ENCODE data around the gene STIMATE. TPM values are rescaled to one million over a fixed set of nuclear protein-coding genes. Genes with fewer than 3 reads are reported as not detected.
A peak's percentile ranks its signal among the peaks of the same experiment; 100 is the strongest.

Gene STIMATE
- total RNA-seq, 1 donor from 2014 or later = 28.4 TPM

DNA sequence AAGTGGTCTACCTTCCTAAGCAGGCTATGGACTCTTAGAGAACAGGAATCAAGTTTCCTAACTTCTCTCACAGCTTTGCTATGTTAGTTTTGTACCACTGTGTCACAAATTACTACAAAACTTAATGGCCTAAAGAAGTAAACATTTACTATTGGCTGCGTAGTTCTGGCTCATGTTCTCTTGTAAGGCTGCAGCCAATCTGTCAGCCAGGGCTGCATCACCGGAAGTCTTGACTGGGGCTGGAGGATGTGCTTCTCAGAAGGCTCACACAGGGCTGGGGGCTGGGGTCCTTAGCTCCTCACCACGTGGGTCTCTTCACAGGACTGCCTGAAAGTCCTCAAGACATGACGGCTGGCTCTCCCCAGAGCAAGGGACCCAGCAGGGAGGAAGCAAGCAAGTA is 15.5 kb downstream of the STIMATE start:
- H3K27ac Mint-ChIP-seq = no peak overlapping the region
- peaks cover 9% of the 10 kb centered on the region for H3K9me3 Mint-ChIP-seq
- DNase-seq (ENCODE audit: extremely low spot score, unreplicated experiment) = no peak
- TF ChIP-seq, protein P1, sequence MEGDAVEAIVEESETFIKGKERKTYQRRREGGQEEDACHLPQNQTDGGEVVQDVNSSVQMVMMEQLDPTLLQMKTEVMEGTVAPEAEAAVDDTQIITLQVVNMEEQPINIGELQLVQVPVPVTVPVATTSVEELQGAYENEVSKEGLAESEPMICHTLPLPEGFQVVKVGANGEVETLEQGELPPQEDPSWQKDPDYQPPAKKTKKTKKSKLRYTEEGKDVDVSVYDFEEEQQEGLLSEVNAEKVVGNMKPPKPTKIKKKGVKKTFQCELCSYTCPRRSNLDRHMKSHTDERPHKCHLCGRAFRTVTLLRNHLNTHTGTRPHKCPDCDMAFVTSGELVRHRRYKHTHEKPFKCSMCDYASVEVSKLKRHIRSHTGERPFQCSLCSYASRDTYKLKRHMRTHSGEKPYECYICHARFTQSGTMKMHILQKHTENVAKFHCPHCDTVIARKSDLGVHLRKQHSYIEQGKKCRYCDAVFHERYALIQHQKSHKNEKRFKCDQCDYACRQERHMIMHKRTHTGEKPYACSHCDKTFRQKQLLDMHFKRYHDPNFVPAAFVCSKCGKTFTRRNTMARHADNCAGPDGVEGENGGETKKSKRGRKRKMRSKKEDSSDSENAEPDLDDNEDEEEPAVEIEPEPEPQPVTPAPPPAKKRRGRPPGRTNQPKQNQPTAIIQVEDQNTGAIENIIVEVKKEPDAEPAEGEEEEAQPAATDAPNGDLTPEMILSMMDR (conservative IDR thresholded peaks at IDR 0.05) = no peak
- peaks cover 21% of the 10 kb centered on the region for H3K36me3 Mint-ChIP-seq
- H3K27me3 Mint-ChIP-seq = no peaks in the 10 kb centered on the region
- H3K4me1 Mint-ChIP-seq (ENCODE audit: unreplicated experiment) = no peaks in the 10 kb centered on the region
- no peak overlapping the region for H3K4me3 Mint-ChIP-seq

DNA sequence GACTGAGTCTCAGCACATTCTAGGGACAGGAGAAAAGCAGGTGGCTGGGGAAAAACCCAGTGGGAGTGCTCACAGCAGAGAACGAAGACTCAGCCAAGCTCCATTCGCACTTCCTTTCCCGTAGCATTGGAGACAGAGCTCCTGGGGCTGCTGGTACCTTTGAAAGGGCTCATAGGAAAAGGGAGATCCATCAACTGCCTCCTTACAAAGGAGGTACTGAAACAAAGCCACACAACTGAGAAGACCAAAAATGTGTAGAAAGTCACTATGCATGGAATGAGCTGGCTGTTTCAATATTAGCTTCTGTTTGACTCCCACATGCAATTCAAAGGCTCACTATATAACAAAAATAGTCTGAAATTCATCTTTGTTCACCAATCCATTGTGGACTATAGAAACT is 16.9 kb downstream of the STIMATE start:
- H3K4me3 Mint-ChIP-seq = no peak overlapping the region

DNA sequence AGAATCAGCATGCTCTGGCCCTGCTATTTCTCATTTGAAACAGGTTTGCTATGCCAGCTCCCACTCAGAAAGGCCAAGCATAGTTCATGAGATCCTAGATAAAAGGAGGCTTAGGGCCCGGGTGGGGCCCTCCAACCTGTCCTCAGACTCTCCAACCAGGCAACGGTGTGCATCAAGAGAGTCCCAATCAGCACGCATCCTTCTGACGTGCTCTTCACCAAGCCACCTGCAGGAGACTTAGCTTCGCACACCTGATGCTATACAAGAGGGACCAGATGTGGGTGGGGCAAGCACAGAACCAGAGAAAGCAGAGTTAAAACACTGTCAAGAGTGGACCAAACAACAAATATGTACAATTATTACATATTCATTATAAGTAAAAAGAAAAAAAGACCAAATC is 17.3 kb downstream of the STIMATE start:
- Mint-ChIP-seq H3K9me3 (peaks cover 5% of the 10 kb centered on the region), H3K27ac (no peak overlapping the region), H3K27me3 (no peaks in the 10 kb centered on the region), H3K4me1 (ENCODE audit: unreplicated experiment) (peaks cover 3% of the 10 kb centered on the region), H3K4me3 (no peak overlapping the region), H3K36me3 (peaks cover 9% of the 10 kb centered on the region)
- TF ChIP-seq, protein P1 (conservative IDR thresholded peaks at IDR 0.05) = no peak
- no peak for DNase-seq (ENCODE audit: extremely low spot score, unreplicated experiment)

More for the DNA sequence above, 16.9 kb downstream of the STIMATE start:
- DNase-seq (ENCODE audit: extremely low spot score, unreplicated experiment) = no peak
- Mint-ChIP-seq H3K36me3 (peaks cover 14% of the 10 kb centered on the region), H3K4me1 (ENCODE audit: unreplicated experiment) (no peaks in the 10 kb centered on the region), H3K9me3 (peaks cover 9% of the 10 kb centered on the region), H3K27me3 (no peaks in the 10 kb centered on the region), H3K27ac (no peak overlapping the region)
- TF ChIP-seq, protein P1 (conservative IDR thresholded peaks at IDR 0.05) = no peak

DNA sequence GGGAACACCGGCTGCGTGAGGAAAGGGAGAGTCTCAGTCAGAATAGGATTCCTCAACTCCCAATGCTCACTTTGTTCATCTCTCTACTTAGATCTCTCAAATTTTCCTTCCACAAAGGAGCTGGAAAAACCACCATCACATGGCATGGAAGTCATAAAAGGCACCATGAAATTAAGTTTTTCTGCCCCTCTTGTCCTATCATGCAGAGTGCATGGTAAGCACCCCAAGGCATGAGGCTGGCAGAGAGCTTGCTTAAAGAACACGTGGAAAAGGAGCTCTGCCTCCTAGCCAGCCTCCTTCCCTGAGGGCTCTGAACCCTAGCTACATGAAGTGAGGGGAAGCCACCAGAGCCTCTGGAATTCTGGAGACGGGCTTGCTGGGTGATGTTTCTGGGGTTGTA is 17.8 kb downstream of the STIMATE start:
- H3K4me3 Mint-ChIP-seq = no peak overlapping the region
- H3K27me3 Mint-ChIP-seq = no peaks in the 10 kb centered on the region
- H3K36me3 Mint-ChIP-seq = peaks cover 5% of the 10 kb centered on the region
- no peak overlapping the region for H3K27ac Mint-ChIP-seq
- DNase-seq (ENCODE audit: extremely low spot score, unreplicated experiment) = no peak
- TF ChIP-seq, protein P1 (conservative IDR thresholded peaks at IDR 0.05) = no peak
- H3K4me1 Mint-ChIP-seq (ENCODE audit: unreplicated experiment) = peaks cover 7% of the 10 kb centered on the region
- H3K9me3 Mint-ChIP-seq = peaks cover under 1% of the 10 kb centered on the region

DNA sequence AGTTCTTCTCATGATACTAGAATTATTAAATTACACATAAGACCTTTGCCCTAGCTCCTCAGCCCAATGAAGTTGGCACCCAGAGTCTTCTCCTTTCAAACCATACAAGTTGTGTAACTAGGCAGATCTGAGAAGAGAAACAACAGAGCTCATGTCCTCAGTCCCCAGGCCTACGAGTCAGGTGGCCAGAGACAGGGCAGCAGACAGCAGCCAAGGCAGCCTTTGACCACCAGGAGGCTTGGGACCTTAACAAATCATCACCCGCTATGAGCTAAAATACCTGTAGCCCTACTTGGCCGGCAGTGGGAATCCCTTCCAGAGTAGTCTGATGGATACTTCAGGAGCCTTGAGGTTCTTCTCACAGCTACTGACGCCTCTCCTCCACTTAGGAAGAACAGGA is 18.3 kb downstream of the STIMATE start:
- peaks cover 7% of the 10 kb centered on the region for H3K4me1 Mint-ChIP-seq (ENCODE audit: unreplicated experiment)
- no peak for DNase-seq (ENCODE audit: extremely low spot score, unreplicated experiment)
- no peaks in the 10 kb centered on the region for H3K27me3 Mint-ChIP-seq
- peaks cover 4% of the 10 kb centered on the region for H3K36me3 Mint-ChIP-seq
- H3K27ac Mint-ChIP-seq = no peak overlapping the region
- TF ChIP-seq, protein P1 (conservative IDR thresholded peaks at IDR 0.05) = peak; percentile 34
- H3K9me3 Mint-ChIP-seq = no peaks in the 10 kb centered on the region
- H3K4me3 Mint-ChIP-seq = no peak overlapping the region

DNA sequence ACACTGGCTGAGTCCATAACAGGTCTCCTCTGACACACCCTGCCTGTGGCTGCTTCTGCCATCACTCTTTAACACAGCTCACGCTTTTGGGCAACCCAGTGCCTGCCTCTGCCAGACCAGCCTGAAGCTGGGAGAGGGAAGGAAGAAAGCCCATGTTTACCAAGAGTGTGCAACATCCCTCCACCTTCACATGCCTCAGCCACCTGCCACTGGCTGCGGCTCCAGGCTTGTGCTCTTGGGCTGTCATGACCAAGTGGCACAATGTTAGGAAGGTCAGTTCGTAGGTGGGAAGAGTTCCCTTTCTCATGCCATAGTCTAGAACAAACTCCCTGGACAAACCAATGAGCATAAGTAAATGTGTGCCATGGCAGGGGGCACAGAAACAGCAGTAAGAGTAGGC is 20.3 kb downstream of the STIMATE start:
- Mint-ChIP-seq H3K36me3 (peaks cover 2% of the 10 kb centered on the region), H3K9me3 (no peaks in the 10 kb centered on the region), H3K27ac (no peak overlapping the region), H3K4me1 (ENCODE audit: unreplicated experiment) (peaks cover 7% of the 10 kb centered on the region), H3K4me3 (no peak overlapping the region), H3K27me3 (no peaks in the 10 kb centered on the region)
- TF ChIP-seq, protein P1 (conservative IDR thresholded peaks at IDR 0.05) = no peak
- DNase-seq (ENCODE audit: extremely low spot score, unreplicated experiment) = no peak

Measured in type B pancreatic cell (in vitro differentiated cells).